Left lung (tissue), 10 donors: Measurements from ENCODE around the gene SYNGAP1. TPM values are rescaled to one million over a fixed set of nuclear protein-coding genes. Genes with fewer than 3 reads are reported as not detected.

ENCODE experiments used
- ATAC-seq: fragments of 200-7000 bp; cut with Tn5 transposase; one replicate; pipeline ENCODE4 v1.9.1; 2020; ENCODE audit warnings: moderate library complexity
- DNase-seq, 4 donors: peaks; one replicate each; pipeline ENCODE4 v3.0.0-alpha.2; 2013 to 2020
- H3K27ac ChIP-seq, 2 donors: fragments of 200-600 bp; sonication (generic) in 1 of 2; one replicate each; pipeline versions ENCODE4 v1.5.0 to v1.8.0; 2020 to 2021
- H3K27me3 ChIP-seq, 2 donors: fragments of 200-600 bp; sonication (generic) in 1 of 2; one replicate each; pipeline versions ENCODE4 v1.5.0 to v1.8.0; 2020 to 2021
- H3K36me3 ChIP-seq, 2 donors: fragments of 200-600 bp; sonication (generic) in 1 of 2; one replicate each; pipeline versions ENCODE4 v1.5.0 to v1.8.0; 2020 to 2021
- H3K4me1 ChIP-seq, 2 donors: fragments of 200-600 bp; one replicate each; pipeline ENCODE4 v1.8.0; 2021
- H3K4me3 ChIP-seq, 2 donors: fragments of 200-600 bp; sonication (generic) in 1 of 2; one replicate each; pipeline versions ENCODE4 v1.5.0 to v1.8.0; 2020 to 2021; ENCODE audit warnings: mild to moderate bottlenecking in 1 of 2
- H3K9me3 ChIP-seq, 2 donors: fragments of 200-600 bp; sonication (generic) in 1 of 2; one replicate each; pipeline versions ENCODE4 v1.5.0 to v1.8.0; 2020 to 2021
- intact Hi-C, 2 donors: fragments of 100-400 bp; cut with DNase I; formaldehyde crosslinking; loops; one replicate each; pipeline versions ENCODE4 v1.11.2 to v1.14.2; 2022
- polyA plus RNA-seq, 6 donors: library from polyadenylated mRNA; unstranded; fragments of 120-200 nt; gene quantifications; one replicate each; pipeline ENCODE4 v1.2.1, GENCODE V29; 2013; ENCODE audit not compliant: insufficient read length in 6 of 6
- total RNA-seq, 2 donors: library from RNA; stranded (reverse); fragmentation: NEBNext Ultra II Directional; extraction: Animal tissue kit (Norgen Biotek cat#: 25700); gene quantifications; one replicate each; pipeline ENCODE4 v1.2.1, GENCODE V29; 2021
- TF ChIP-seq, protein P1 (sequence below), 2 donors: fragments of 200-600 bp; sonication (generic) in 1 of 2; IDR thresholded peaks; one replicate each; pipeline versions ENCODE4 v1.5.0 to v1.8.0; 2021; ENCODE audit warnings: antibody characterized with exemption in 2 of 2
- donor health status: DM: no; HTN: yes; CAD: no.
- donor health status: DM: no; HTN: no; CAD: no.

Gene SYNGAP1
- total and polyA plus RNA-seq, 8 donors: 18.1 to 51.2 (median 44.6) TPM

DNA sequence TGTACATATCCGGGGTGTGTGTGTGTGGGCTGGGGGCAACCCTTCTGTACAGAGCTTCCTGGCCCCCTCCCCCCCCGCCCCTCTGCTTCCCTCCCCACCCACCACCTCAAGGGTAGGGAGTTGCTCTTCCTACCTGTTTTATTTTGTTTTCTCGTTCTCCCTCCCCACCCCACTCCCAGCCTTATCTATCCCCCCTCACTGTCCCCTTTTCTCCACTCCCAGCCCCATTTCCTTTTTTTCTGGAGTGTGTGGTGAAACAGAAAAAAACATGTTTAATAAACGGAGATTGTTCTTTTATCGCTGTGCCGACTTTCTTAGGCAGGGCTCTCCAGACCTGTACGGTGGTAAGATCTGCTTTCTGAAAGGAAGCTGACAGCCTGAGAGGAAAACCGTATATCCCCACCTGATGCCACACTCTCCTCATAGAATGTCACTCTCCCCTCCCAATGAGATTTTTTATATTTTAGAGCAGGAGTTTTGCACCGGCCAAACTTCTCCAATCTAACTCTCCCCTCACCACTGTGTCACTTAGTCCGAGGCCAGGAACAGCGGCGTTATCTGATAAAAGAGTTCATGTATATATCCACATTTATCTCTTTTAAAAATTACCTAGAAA is 33.6 kb downstream of the SYNGAP1 start:
- TF ChIP-seq, protein P1, sequence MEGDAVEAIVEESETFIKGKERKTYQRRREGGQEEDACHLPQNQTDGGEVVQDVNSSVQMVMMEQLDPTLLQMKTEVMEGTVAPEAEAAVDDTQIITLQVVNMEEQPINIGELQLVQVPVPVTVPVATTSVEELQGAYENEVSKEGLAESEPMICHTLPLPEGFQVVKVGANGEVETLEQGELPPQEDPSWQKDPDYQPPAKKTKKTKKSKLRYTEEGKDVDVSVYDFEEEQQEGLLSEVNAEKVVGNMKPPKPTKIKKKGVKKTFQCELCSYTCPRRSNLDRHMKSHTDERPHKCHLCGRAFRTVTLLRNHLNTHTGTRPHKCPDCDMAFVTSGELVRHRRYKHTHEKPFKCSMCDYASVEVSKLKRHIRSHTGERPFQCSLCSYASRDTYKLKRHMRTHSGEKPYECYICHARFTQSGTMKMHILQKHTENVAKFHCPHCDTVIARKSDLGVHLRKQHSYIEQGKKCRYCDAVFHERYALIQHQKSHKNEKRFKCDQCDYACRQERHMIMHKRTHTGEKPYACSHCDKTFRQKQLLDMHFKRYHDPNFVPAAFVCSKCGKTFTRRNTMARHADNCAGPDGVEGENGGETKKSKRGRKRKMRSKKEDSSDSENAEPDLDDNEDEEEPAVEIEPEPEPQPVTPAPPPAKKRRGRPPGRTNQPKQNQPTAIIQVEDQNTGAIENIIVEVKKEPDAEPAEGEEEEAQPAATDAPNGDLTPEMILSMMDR (IDR thresholded peaks at IDR 0.05): no peak
- peak; percentile 2 for ATAC-seq
- H3K9me3 ChIP-seq: no peaks in the 10 kb centered on the region
- peak overlapping the region; percentile 86 to 98 for H3K4me3 ChIP-seq
- H3K27me3 ChIP-seq: no peaks in the 10 kb centered on the region
- intact Hi-C loops: no loop called here
- H3K36me3 ChIP-seq: peaks cover 0 to 13% of the 10 kb centered on the region in 2 donors
- H3K27ac ChIP-seq: peak overlapping the region in 1 of 2 donors; percentile 89
- peaks cover 6 to 59% of the 10 kb centered on the region in 2 donors for H3K4me1 ChIP-seq
- no peak for DNase-seq

DNA sequence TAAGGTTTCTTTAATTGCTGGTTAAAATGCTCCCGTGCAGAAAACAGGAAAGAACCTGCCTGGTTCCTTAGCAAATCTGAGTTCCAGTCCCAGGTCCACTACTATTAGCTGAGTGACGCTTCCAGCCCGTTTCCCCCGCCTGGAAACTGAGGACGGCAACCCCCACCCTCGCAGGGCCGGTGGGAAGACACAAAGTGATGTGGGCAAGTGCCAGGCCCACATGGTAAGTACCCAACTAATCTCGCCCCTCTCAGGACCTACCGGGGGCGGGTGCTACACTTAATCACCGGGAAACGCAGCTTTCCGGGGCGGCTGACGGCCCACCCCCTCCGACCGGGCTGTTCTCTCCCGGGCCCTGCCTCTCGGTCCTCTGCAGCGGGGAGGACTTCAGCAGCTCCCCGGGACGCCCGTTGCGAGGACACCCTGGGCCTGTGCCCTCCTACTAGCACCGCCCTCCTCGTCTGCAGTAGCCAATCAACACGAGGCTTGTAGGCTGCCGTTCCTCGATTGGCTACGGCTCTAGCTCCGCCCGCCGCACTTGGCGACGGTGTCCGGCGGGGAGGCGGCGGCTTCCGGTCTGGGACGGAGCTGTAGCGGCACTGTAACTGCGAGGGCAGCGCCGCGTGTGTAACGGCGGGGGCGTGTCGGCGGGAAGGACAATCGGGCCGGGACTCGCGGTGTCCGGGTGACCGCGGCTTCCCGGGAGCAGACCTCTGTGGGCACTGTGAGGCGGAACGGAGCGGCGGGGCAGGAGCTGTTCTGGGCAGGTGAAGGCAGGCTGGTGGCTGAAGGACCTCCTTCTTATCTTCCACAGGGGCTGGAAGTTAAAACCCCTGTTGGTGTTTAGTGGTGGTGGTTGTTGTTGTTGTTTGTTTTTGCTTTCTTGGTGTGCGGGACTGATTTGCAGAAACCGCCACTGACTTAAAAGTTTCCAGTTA is 34.4 kb downstream of the SYNGAP1 start, which contains the start of gene ZBTB9:
ZBTB9 (plus strand) TSS at position 568 of the 938 bp plus-strand sequence. CDS start 525 bp downstream, outside the sequence.
- H3K4me3 ChIP-seq: peak within 1 kb of the TSS; percentile 86 to 98
- ATAC-seq: peak; percentile 99
- H3K36me3 ChIP-seq: peaks cover 0 to 13% of the 10 kb centered on the region in 2 donors
- H3K27ac ChIP-seq: peak within 1 kb of the TSS; percentile 28 to 89
- intact Hi-C loops: no loop called here
- peaks cover 6 to 58% of the 10 kb centered on the region in 2 donors for H3K4me1 ChIP-seq
- no peaks in the 10 kb centered on the region for H3K9me3 ChIP-seq
- TF ChIP-seq, protein P1 (IDR thresholded peaks at IDR 0.05): peak in 1 of 2 donors; percentile 15
- peak; percentile 93 to 98 (median 96) for DNase-seq
- H3K27me3 ChIP-seq: no peaks in the 10 kb centered on the region

DNA sequence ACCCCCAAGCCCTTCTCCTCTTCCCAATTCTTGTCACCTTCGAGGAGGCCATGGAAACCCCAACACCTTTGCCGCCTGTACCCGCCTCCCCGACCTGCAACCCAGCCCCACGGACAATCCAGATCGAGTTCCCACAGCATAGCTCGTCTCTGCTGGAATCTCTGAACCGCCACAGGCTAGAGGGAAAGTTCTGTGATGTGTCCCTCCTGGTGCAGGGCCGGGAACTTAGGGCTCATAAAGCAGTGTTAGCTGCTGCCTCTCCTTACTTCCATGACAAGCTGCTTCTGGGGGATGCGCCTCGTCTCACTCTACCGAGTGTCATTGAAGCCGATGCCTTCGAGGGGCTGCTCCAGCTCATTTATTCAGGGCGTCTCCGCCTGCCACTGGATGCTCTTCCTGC is 35.2 kb downstream of the SYNGAP1 start:
- H3K27ac ChIP-seq: no peak overlapping the region
- H3K36me3 ChIP-seq: peaks cover 0 to 13% of the 10 kb centered on the region in 2 donors
- ATAC-seq (no peak), DNase-seq (no peak)
- H3K9me3 ChIP-seq: no peaks in the 10 kb centered on the region
- TF ChIP-seq, protein P1 (IDR thresholded peaks at IDR 0.05): no peak
- peaks cover 6 to 50% of the 10 kb centered on the region in 2 donors for H3K4me1 ChIP-seq
- intact Hi-C loops: no loop called here
- peak overlapping the region; percentile 86 to 98 for H3K4me3 ChIP-seq
- no peaks in the 10 kb centered on the region for H3K27me3 ChIP-seq

DNA sequence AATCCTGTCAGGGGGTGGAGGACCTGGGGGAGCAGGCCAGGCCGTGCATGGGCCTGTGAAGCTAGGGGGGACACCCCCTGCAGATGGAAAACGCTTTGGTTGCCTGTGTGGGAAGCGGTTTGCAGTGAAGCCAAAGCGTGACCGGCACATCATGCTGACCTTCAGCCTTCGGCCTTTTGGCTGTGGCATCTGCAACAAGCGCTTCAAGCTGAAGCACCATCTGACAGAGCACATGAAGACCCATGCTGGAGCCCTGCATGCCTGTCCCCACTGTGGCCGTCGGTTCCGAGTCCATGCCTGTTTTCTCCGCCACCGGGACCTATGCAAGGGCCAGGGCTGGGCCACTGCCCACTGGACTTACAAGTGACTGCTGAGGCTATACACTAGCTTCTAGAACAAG is 36.3 kb downstream of the SYNGAP1 start:
- intact Hi-C loops: no loop called here
- H3K36me3 ChIP-seq: peaks cover 0 to 13% of the 10 kb centered on the region in 2 donors
- H3K9me3 ChIP-seq: no peaks in the 10 kb centered on the region
- TF ChIP-seq, protein P1 (IDR thresholded peaks at IDR 0.05): no peak
- H3K27me3 ChIP-seq: no peaks in the 10 kb centered on the region
- no peak overlapping the region for H3K4me3 ChIP-seq
- peaks cover 6 to 39% of the 10 kb centered on the region in 2 donors for H3K4me1 ChIP-seq
- no peak overlapping the region for H3K27ac ChIP-seq
- ATAC-seq (no peak), DNase-seq (no peak)

DNA sequence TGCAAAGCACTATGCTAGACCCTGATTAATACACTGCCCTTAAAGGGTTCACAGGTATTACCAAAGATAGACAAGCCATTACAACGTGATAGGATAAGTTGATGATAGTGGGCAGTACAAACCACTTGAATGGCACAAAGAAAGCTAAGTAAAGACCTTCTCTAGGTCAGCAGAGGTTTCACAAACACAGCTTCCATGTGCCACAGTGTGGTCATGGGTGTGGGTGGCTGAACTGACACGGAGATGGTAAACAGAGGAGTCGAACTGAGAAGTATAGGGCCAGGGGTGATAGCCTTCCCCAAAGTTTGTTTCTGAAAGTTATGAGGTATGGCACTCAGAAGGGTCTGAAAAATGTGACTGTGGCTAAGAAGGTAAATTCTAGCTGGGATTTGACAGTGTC is 38.8 kb downstream of the SYNGAP1 start:
- no peak for DNase-seq
- Histone ChIP-seq H3K9me3 (no peaks in the 10 kb centered on the region), H3K4me3 (no peak overlapping the region), H3K4me1 (peaks cover 6 to 18% of the 10 kb centered on the region in 2 donors), H3K27ac (no peak overlapping the region), H3K27me3 (no peaks in the 10 kb centered on the region), H3K36me3 (peaks cover 0 to 13% of the 10 kb centered on the region in 2 donors)
- intact Hi-C loops: no loop called here
- ATAC-seq: no peak
- TF ChIP-seq, protein P1 (IDR thresholded peaks at IDR 0.05): no peak
